PFSK-1 (cell line): ENCODE results near the gene CLTA.

ENCODE experiments used
- POLR2AphosphoS5 ChIP-seq: IDR thresholded peaks from 2 replicates; pipeline ENCODE4 v1.6.1; 2012; ENCODE audit warnings: low read depth, mild to moderate bottlenecking, control low read depth, low read length, moderate library complexity
- SIN3A ChIP-seq: IDR thresholded peaks from 2 replicates; pipeline ENCODE4 v1.6.1; 2012; ENCODE audit warnings: mild to moderate bottlenecking, low read length, moderate library complexity, borderline replicate concordance; ENCODE audit not compliant: insufficient read depth
- TAF1 ChIP-seq: IDR thresholded peaks from 2 replicates; pipeline ENCODE4 v1.6.1; 2012; ENCODE audit warnings: low read length, control low read depth, borderline replicate concordance; ENCODE audit not compliant: insufficient read depth

DNA sequence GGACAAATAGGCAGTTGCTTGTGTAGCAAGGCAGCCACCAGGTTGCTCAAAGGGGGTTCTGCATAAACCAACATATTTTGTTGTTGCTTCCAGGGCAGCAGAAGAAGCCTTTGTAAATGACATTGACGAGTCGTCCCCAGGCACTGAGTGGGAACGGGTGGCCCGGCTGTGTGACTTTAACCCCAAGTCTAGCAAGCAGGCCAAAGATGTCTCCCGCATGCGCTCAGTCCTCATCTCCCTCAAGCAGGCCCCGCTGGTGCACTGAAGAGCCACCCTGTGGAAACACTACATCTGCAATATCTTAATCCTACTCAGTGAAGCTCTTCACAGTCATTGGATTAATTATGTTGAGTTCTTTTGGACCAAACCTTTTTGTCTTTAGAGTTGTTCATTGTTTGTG lies 20.8 kb downstream of the CLTA start:
- no peak for TF ChIP-seq POLR2AphosphoS5
- TF ChIP-seq SIN3A, result no peak
- TF ChIP-seq TAF1, result no peak
